Testis (tissue), 3 donors: Measurements from ENCODE around the gene VENTX. TPM values are rescaled to one million over a fixed set of nuclear protein-coding genes. Genes with fewer than 3 reads are reported as not detected.
"Not testable (repeated sequence)": the region's sequence is repeated elsewhere in the genome, so short reads cannot be mapped to it uniquely, and the experiment has no call there.

Source experiments
- DNase-seq: peaks from one replicate; pipeline ENCODE4 v3.0.0-alpha.2; 2019
- H3K27ac ChIP-seq, 2 donors: fragments of 200-600 bp; sonication (generic); one replicate each; pipeline ENCODE4 v1.5.1; 2019
- H3K27me3 ChIP-seq: fragments of 200-600 bp; sonication (generic); one replicate; pipeline ENCODE4 v1.5.1; 2019
- H3K36me3 ChIP-seq: fragments of 200-600 bp; sonication (generic); one replicate; pipeline ENCODE4 v1.5.1; 2017; ENCODE audit warnings: low read depth; ENCODE audit errors: missing control alignments
- H3K4me1 ChIP-seq: fragments of 200-600 bp; sonication (generic); one replicate; pipeline ENCODE4 v1.5.1; 2019
- H3K4me3 ChIP-seq, 2 donors: fragments of 200-600 bp; sonication (generic); one replicate each; pipeline ENCODE4 v1.5.1; 2017 to 2019
- H3K9me3 ChIP-seq: fragments of 200-600 bp; sonication (generic); one replicate; pipeline ENCODE4 v1.5.1; 2017
- POLR2A ChIP-seq: fragments of 450-650 bp; IDR thresholded peaks from one replicate; pipeline ENCODE4 v1.6.1; 2017; ENCODE audit warnings: antibody characterized with exemption, mild to moderate bottlenecking, moderate library complexity
- WGBS, 2 donors: methylation state at CpG; one replicate each; pipeline ENCODE4 v1.1.5; 2018; 5-methylcytosine and 5-hydroxymethylcytosine counted together
- intact Hi-C: fragments of 100-400 bp; cut with DNase I; formaldehyde crosslinking; loops from one replicate; pipeline ENCODE4 v1.15.1; 2023; ENCODE audit warnings: low total_unique reads
- polyA plus RNA-seq: library from polyadenylated mRNA; stranded (reverse); fragments of 350-450 nt; fragmentation: Illumina TruSeq; extraction: RNeasy Lipid Tissue Mini Kit (QIAGEN cat#74804); gene quantifications from one replicate; pipeline ENCODE4 v1.2.3, GENCODE V29; 2014; ENCODE audit warnings: low read depth, low replicate concordance; ENCODE audit not compliant: insufficient read depth
- total RNA-seq, 2 donors: library from RNA; depleted of rRNA; stranded (reverse); fragments of >200 nt; gene quantifications; one replicate each; pipeline ENCODE4 v1.2.3, GENCODE V29; 2016
- TF ChIP-seq, protein P1 (sequence below), 3 experiments: fragments of 450-650 bp in 2 of 3; fragments of 200-600 bp in 1 of 3; sonication (generic) in 1 of 3; IDR thresholded peaks; one replicate each; pipeline ENCODE4 v1.5.1; 2016 to 2019; ENCODE audit warnings: antibody characterized with exemption in 3 of 3, mild to moderate bottlenecking in 2 of 3, moderate library complexity in 1 of 3

Gene VENTX
- total and polyA plus RNA-seq, 3 donors from 2014 or later = 1.5 to 3.5 (median 2.2) TPM

GRCh38 chr10:133216776-133217175 is 20.9 kb upstream of the VENTX start:
- no peak for DNase-seq
- TF ChIP-seq, protein P1, sequence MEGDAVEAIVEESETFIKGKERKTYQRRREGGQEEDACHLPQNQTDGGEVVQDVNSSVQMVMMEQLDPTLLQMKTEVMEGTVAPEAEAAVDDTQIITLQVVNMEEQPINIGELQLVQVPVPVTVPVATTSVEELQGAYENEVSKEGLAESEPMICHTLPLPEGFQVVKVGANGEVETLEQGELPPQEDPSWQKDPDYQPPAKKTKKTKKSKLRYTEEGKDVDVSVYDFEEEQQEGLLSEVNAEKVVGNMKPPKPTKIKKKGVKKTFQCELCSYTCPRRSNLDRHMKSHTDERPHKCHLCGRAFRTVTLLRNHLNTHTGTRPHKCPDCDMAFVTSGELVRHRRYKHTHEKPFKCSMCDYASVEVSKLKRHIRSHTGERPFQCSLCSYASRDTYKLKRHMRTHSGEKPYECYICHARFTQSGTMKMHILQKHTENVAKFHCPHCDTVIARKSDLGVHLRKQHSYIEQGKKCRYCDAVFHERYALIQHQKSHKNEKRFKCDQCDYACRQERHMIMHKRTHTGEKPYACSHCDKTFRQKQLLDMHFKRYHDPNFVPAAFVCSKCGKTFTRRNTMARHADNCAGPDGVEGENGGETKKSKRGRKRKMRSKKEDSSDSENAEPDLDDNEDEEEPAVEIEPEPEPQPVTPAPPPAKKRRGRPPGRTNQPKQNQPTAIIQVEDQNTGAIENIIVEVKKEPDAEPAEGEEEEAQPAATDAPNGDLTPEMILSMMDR (IDR thresholded peaks at IDR 0.05) = no peak
- no peak for TF ChIP-seq POLR2A
- Histone ChIP-seq H3K9me3 (no peaks in the 10 kb centered on the region), H3K4me3 (no peak overlapping the region), H3K27me3 (no peaks in the 10 kb centered on the region), H3K27ac (no peak overlapping the region), H3K36me3 (no peaks in the 10 kb centered on the region), H3K4me1 (no peaks in the 10 kb centered on the region)
- intact Hi-C loops = no loop called here
- 86 to 89% methylated on average over 26 of the region's 26 CpGs for WGBS, 2 donors

DNA sequence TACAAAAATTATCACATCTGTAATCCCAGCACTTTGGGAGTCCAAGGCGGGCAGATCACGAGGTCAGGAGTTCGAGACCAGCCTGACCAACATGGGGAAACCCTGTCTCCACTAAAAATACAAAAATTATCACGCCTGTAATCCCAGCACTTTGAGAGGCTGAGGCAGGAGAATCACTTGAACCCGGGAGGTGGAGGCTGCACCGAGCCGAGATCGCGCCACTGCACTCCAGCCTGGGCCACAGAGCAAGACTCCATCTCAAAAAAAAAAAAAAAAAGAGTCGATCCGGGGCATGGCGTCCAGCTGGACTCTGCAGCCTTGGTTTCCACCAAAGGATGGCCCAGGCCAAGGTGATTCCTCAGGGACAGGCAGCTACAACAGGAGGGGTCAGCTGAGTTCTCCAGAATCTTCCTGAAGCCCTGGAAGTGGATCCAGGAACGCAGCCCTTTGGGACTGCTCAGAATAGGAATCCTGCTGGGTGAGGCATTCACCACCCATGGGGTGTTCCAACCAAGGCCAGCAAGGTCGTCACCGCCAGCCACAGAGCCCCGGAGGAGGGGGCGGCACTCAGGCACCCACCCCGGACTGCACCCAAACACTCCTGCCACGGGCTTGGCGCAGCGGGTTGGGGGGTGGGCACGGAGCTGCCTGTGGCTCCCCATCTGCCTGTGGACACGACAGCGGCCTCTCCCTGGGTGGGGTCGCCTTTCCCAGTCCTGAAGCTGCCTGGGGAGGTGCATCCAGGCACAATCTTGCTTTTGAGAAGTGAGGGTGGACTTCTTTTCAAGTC is 19.7 kb upstream of the VENTX start:
- H3K27me3 ChIP-seq = no peaks in the 10 kb centered on the region
- no peak overlapping the region for H3K27ac ChIP-seq
- no peak for DNase-seq
- no peaks in the 10 kb centered on the region for H3K4me1 ChIP-seq
- no peaks in the 10 kb centered on the region for H3K36me3 ChIP-seq
- intact Hi-C loops = no loop called here
- WGBS, 2 donors = 88 to 89% methylated on average over 21 to 25 of the region's 25 CpGs
- H3K4me3 ChIP-seq = no peak overlapping the region
- H3K9me3 ChIP-seq = no peaks in the 10 kb centered on the region
- TF ChIP-seq, protein P1 (IDR thresholded peaks at IDR 0.05) = no peak
- TF ChIP-seq POLR2A = no peak

- Histone ChIP-seq H3K27ac (no peak overlapping the region), H3K36me3 (no peaks in the 10 kb centered on the region), H3K9me3 (no peaks in the 10 kb centered on the region), H3K27me3 (no peaks in the 10 kb centered on the region), H3K4me1 (no peaks in the 10 kb centered on the region), H3K4me3 (no peak overlapping the region)
- DNase-seq = no peak
- 75 to 89% methylated on average over 12 to 16 of the region's 20 CpGs for WGBS, 2 donors
- TF ChIP-seq POLR2A = no peak
- TF ChIP-seq, protein P1 (IDR thresholded peaks at IDR 0.05) = no peak
- intact Hi-C loops = no loop called here
Observed at GRCh38 chr10:133218891-133219290, 18.8 kb upstream of the VENTX start.

DNA sequence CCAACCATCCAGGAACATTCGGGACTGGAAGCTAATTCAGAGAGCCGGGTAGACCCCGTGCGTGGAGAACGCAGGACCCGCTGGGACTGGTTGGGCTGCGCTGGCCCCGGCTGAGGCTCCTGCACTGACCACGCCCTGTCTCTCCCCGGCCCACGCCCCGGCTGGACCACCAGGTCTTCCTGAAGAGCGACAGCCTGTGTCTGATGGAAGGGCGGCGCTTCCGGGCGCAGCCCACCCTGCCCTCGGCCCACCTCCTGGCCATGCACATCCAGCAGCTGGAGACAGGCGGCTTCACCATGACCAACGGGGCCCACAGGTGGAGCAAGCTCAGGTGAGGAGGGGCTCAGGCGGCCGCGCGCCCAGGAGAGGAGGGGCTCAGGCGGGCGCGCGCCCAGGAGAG is 17.9 kb upstream of the VENTX start:
- Histone ChIP-seq H3K27me3 (no peaks in the 10 kb centered on the region), H3K9me3 (no peaks in the 10 kb centered on the region), H3K4me3 (no peak overlapping the region), H3K4me1 (no peaks in the 10 kb centered on the region), H3K36me3 (no peaks in the 10 kb centered on the region), H3K27ac (no peak overlapping the region)
- intact Hi-C loops = no loop called here
- TF ChIP-seq, protein P1 (IDR thresholded peaks at IDR 0.05) = no peak
- no peak for TF ChIP-seq POLR2A
- 7 to 27% methylated on average over 14 to 15 of the region's 28 CpGs for WGBS, 2 donors
- DNase-seq = no peak

- Histone ChIP-seq H3K9me3 (no peaks in the 10 kb centered on the region), H3K27me3 (no peaks in the 10 kb centered on the region), H3K36me3 (no peaks in the 10 kb centered on the region), H3K27ac (no peak overlapping the region), H3K4me1 (peaks cover 4% of the 10 kb centered on the region), H3K4me3 (no peak overlapping the region)
- DNase-seq = no peak
- intact Hi-C loops = no loop called here
- WGBS, 2 donors = 89 to 91% methylated on average over 11 of the region's 11 CpGs
- TF ChIP-seq, protein P1 (IDR thresholded peaks at IDR 0.05) = no peak
- TF ChIP-seq POLR2A = no peak
Observed at GRCh38 chr10:133221331-133221730, 16.3 kb upstream of the VENTX start.

GRCh38 chr10:133221756-133222155 is 15.9 kb upstream of the VENTX start:
- intact Hi-C loops, H3K27ac ChIP-seq, H3K4me3 ChIP-seq, H3K36me3 ChIP-seq, H3K9me3 ChIP-seq, H3K27me3 ChIP-seq, H3K4me1 ChIP-seq, DNase-seq: not testable (repeated sequence)
- 91 to 92% methylated on average over 6 to 18 of the region's 22 CpGs for WGBS, 2 donors
